ENCODE results near the gene NBPF1.
A peak's percentile ranks its signal among the peaks of the same experiment; 100 is the strongest.
"Not testable (repeated sequence)": the region's sequence is repeated elsewhere in the genome, so short reads cannot be mapped to it uniquely, and the experiment has no call there.

Gene NBPF1

DNA sequence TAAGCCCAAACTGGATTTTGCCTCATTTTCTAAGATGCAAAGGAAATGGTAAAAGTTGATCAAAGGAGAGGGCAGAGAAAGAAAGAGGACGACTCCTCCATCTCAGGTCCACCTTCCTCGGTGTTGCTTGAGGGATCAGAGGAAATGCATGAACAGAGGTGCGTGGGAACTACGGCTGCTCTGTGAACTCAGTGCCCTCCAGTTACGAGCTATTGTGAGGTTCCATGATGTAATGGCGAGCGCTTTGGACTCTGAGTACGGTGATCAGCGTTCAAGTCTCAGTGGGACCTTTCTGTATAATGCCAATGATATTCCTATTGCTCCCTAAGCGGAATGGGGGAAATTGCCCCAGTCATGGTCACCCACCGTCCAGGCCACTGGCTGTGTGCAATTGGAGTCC, 60.1 kb downstream of the NBPF1 start:
- FAIRE-seq; DNase-seq (ENCODE audit: insufficient read length, low spot score): not testable (repeated sequence)

- not testable (repeated sequence) for FAIRE-seq; DNase-seq (ENCODE audit: insufficient read length, low spot score)
Measured at GRCh38 chr1:16550212-16550918, 63.0 kb downstream of the NBPF1 start.

- DNase-seq (ENCODE audit: insufficient read length, low spot score); FAIRE-seq: not testable (repeated sequence)
Measured at GRCh38 chr1:16549545-16549944, 63.8 kb downstream of the NBPF1 start.

DNA sequence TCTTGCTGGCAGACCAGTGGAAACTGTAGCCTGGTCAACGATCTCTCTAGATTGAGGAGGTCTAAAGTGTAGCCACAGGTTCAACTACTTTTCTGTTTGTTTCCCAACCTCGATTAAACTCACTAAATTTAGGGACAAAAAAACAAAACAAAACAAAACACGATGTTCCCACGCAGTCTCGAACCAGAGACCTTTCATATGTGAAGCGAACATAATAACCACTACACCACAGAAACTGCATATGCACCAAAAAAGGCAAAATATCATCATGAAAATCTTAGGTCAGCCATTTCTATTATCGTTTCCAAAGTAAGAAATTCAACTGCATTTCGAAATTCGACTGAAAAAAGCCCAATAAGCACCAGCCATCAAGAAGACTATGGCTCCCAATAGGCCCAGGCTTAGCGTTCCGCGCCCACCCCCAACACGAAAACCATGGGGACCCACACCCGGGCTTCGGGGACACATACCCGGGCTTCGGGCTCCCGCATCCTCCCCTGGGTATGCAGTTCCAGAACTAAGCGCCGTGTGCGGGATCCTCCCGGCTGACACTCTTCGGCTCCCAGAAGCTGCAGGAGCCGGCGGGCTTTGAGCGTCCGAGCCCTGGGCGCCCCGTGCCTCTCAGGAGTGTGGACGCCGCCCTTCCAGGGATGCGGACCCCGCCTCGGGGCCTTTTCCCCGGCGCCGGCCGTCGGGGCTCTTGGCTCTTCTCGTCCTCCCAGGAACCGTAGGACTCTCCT, 65.7 kb downstream of the NBPF1 start:
- DNase-seq (ENCODE audit: insufficient read length, low spot score); FAIRE-seq: not testable (repeated sequence)

DNA sequence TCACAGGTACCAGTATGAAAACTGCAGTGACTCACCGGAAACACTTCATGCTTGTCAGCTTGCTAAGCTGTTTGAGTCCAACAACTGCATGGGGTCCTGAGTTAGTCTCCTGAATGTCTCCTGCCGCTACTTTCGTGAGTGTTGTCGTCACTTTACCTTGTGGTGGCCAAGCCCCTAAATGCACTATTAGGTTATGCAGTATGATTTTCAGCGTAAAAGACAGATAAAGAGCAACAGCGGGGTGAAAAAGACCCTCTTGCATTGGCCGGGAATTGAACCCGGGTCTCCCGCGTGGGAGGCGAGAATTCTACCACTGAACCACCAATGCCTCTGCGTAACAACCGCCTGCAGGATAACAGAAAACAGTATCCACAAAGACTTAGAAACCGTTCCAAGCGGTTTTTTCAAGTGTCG, 67.7 kb downstream of the NBPF1 start:
- DNase-seq (ENCODE audit: insufficient read length, low spot score) = peak; percentile 2
- not testable (repeated sequence) for FAIRE-seq

DNA sequence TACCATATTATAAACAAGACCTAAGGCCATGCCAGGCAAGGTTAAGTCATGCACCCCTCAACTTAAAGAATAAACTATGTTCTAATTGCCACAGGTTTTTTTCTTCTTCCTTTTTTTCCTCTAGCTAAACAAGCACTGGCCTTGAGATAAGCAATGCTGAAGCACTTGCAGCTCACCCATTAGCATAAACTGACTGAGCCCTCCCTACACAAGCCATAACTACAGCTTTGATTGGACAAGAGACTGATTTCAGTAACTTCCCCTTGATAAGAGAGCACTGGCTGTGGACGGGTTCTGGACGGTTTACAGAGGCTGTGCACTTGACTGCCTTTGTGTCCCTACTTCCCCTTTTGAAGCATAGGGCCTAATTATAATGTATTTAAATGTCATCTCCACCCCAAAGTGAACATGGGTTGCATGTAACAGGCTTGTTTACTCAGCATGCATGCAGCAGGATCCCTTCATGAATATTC, 72.9 kb downstream of the NBPF1 start:
- not testable (repeated sequence) for FAIRE-seq; DNase-seq (ENCODE audit: insufficient read length, low spot score)

GRCh38 chr1:16537528-16537927, 75.8 kb downstream of the NBPF1 start:
- FAIRE-seq; DNase-seq (ENCODE audit: insufficient read length, low spot score): not testable (repeated sequence)

GRCh38 chr1:16536796-16537195, 76.6 kb downstream of the NBPF1 start:
- not testable (repeated sequence) for FAIRE-seq; DNase-seq (ENCODE audit: insufficient read length, low spot score)

DNA sequence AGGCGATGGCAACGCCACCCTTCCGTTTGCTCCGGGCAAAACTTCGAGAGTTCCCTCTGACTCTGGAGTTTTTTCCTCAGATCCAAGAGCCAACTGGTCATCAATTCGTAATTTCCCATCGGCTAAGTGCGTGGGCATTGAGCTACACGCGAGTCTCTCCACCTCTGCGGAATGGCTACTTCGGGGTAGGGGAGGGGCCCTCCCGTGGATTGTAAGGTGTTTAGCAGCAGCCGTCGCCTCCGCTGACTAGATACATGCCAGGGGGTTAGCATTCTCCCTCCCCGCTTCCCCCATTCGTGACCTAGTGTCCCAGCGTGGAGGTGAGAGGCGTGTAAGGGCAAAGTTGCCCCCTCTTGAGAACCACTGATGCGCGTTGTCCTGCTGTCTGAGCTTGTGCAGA, 77.5 kb downstream of the NBPF1 start:
- FAIRE-seq; DNase-seq (ENCODE audit: insufficient read length, low spot score): not testable (repeated sequence)

DNA sequence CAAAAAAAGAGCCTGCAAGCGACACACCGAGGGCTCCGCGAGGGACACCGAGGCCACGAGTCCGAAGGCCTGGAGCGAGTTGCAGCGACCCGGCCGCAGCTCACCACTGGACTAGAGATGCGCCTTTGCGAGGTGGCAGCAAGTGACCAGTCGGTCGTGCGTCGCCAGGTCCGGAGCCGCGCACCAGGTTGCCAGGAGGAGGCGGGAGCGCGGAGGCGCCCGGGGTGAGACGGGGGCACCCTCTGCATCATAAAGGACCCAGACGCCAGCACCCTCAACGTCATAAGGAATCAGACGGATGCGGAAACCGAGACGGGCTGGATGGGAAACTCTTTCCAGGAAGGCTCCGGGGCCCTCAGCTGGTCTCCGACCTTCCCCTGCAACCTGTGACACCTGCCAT, 77.9 kb downstream of the NBPF1 start:
- DNase-seq (ENCODE audit: insufficient read length, low spot score); FAIRE-seq: not testable (repeated sequence)

GRCh38 chr1:16534829-16535456, 78.4 kb downstream of the NBPF1 start:
- peak; percentile 65 for FAIRE-seq
- DNase-seq (ENCODE audit: insufficient read length, low spot score) = not testable (repeated sequence)

GRCh38 chr1:16534239-16534828, 79.0 kb downstream of the NBPF1 start:
- not testable (repeated sequence) for FAIRE-seq; DNase-seq (ENCODE audit: insufficient read length, low spot score)

- FAIRE-seq = not testable (repeated sequence)
Measured at GRCh38 chr1:16532235-16532991, 81.0 kb downstream of the NBPF1 start.

GRCh38 chr1:16528338-16528737, 85.0 kb downstream of the NBPF1 start:
- FAIRE-seq; DNase-seq (ENCODE audit: insufficient read length, low spot score): not testable (repeated sequence)

More at GRCh38 chr1:16532235-16532991, 81.0 kb downstream of the NBPF1 start:
- DNase-seq (ENCODE audit: insufficient read length, low spot score) = not testable (repeated sequence)

GRCh38 chr1:16525769-16526168, 87.6 kb downstream of the NBPF1 start:
- DNase-seq (ENCODE audit: insufficient read length, low spot score); FAIRE-seq: not testable (repeated sequence)

- not testable (repeated sequence) for DNase-seq (ENCODE audit: insufficient read length, low spot score); FAIRE-seq
Measured at GRCh38 chr1:16521679-16522078, 91.7 kb downstream of the NBPF1 start.
